WTC11 (cell line): ENCODE data around the gene GPR15LG. TPM values are rescaled to one million over a fixed set of nuclear protein-coding genes. Genes with fewer than 3 reads are reported as not detected.

Experiments used
- ATAC-seq: fragments of 200-7000 bp; cut with Tn5 transposase; 2 replicates; pipeline ENCODE4 v1.10.0; 2021; ENCODE audit warnings: mild to moderate bottlenecking, moderate library complexity
- CTCF ChIA-PET: fragments of 300-600 bp; sonication (Branson Sonifier 250); formaldehyde crosslinking; loops from one replicate; lab custom pipeline; 2021; ENCODE audit warnings: antibody characterized with exemption; lab: Charles Lee
- POLR2A ChIA-PET: fragments of 350-600 bp; sonication (Branson Sonifier 250); formaldehyde crosslinking; loops from one replicate; lab custom pipeline; 2021; ENCODE audit warnings: antibody characterized with exemption; lab: Charles Lee
- DNase-seq: peaks from one replicate; pipeline ENCODE4 v3.0.0; 2021; ENCODE audit warnings: low spot score
- H3K27ac Mint-ChIP-seq: 2 replicates; pipeline ENCODE4 v1.8.0; 2021; ENCODE audit warnings: mixed read lengths
- H3K27me3 Mint-ChIP-seq: 2 replicates; pipeline ENCODE4 v1.8.0; 2021; ENCODE audit warnings: low read depth, mild to moderate bottlenecking, moderate library complexity, mixed read lengths
- H3K36me3 Mint-ChIP-seq: 2 replicates; pipeline ENCODE4 v1.8.0; 2021; ENCODE audit warnings: mixed read lengths
- H3K4me1 Mint-ChIP-seq: 2 replicates; pipeline ENCODE4 v1.8.0; 2022; ENCODE audit warnings: mixed read lengths
- H3K4me3 Mint-ChIP-seq: 2 replicates; pipeline ENCODE4 v1.8.0; 2021; ENCODE audit warnings: mild to moderate bottlenecking, moderate library complexity, mixed read lengths
- H3K9me3 Mint-ChIP-seq: 2 replicates; pipeline ENCODE4 v1.8.0; 2021; ENCODE audit warnings: mixed read lengths
- ATF6 ChIP-seq: sonication (generic); formaldehyde crosslinking; IDR thresholded peaks from 2 replicates; pipeline ENCODE4 v1.8.1; 2023; ENCODE audit warnings: mild to moderate bottlenecking, missing genetic modification reagents
- CDX4 ChIP-seq: fragments of 250-450 bp; sonication (Bioruptor Pico); IDR thresholded peaks from 2 replicates; pipeline ENCODE4 v1.9.0; 2021; ENCODE audit warnings: moderate library complexity, mild to moderate bottlenecking, inconsistent platforms, borderline replicate concordance
- CTCF ChIP-seq: fragments of 200-600 bp; IDR thresholded peaks from 2 replicates; pipeline ENCODE4 v1.8.0; 2022; ENCODE audit warnings: antibody characterized with exemption
- E2F1 ChIP-seq: sonication (generic); formaldehyde crosslinking; IDR thresholded peaks from 2 replicates; pipeline ENCODE4 v1.8.0; 2022; ENCODE audit warnings: mild to moderate bottlenecking, missing genetic modification reagents
- EMX1 ChIP-seq: fragments of 250-450 bp; sonication (Bioruptor Pico); IDR thresholded peaks from 2 replicates; pipeline ENCODE4 v1.8.0; 2021; ENCODE audit warnings: mild to moderate bottlenecking
- ERG ChIP-seq: fragments of 250-450 bp; sonication (Bioruptor Pico); IDR thresholded peaks from 2 replicates; pipeline ENCODE4 v1.8.0; 2021; ENCODE audit warnings: mild to moderate bottlenecking
- ETV6 ChIP-seq: sonication (generic); formaldehyde crosslinking; IDR thresholded peaks from 2 replicates; pipeline ENCODE4 v1.8.1; 2022; ENCODE audit warnings: mild to moderate bottlenecking, missing genetic modification reagents
- GTF2I ChIP-seq: fragments of 250-450 bp; sonication (Bioruptor Pico); conservative IDR thresholded peaks from 2 replicates; pipeline ENCODE4 v1.4.0; 2021; ENCODE audit warnings: mild to moderate bottlenecking
- IRF2 ChIP-seq: sonication (generic); formaldehyde crosslinking; IDR thresholded peaks from 2 replicates; pipeline ENCODE4 v1.8.0; 2022; ENCODE audit warnings: low read depth, missing genetic modification reagents, borderline replicate concordance
- JUN ChIP-seq: sonication (generic); formaldehyde crosslinking; IDR thresholded peaks from 2 replicates; pipeline ENCODE4 v1.8.0; 2023; ENCODE audit warnings: mild to moderate bottlenecking, missing genetic modification reagents
- MLX ChIP-seq: sonication (generic); formaldehyde crosslinking; IDR thresholded peaks from 2 replicates; pipeline ENCODE4 v1.8.1; 2023; ENCODE audit warnings: mild to moderate bottlenecking, missing genetic modification reagents, moderate library complexity
- SP1 ChIP-seq: sonication (generic); formaldehyde crosslinking; conservative IDR thresholded peaks from 2 replicates; pipeline ENCODE4 v1.8.1; 2022; ENCODE audit warnings: missing genetic modification reagents
- TCF7 ChIP-seq: sonication (generic); formaldehyde crosslinking; IDR thresholded peaks from 2 replicates; pipeline ENCODE4 v1.8.0; 2022; ENCODE audit warnings: mild to moderate bottlenecking, low read depth, missing genetic modification reagents, moderate library complexity
- ZNF219 ChIP-seq: sonication (generic); formaldehyde crosslinking; IDR thresholded peaks from 2 replicates; pipeline ENCODE4 v1.8.0; 2023; ENCODE audit warnings: missing genetic modification reagents, mild to moderate bottlenecking, borderline replicate concordance
- ZNF396 ChIP-seq: fragments of 250-450 bp; sonication (Bioruptor Pico); IDR thresholded peaks from 2 replicates; pipeline ENCODE4 v1.8.0; 2021; ENCODE audit warnings: mild to moderate bottlenecking, moderate library complexity, borderline replicate concordance
- ZNF532 ChIP-seq: fragments of 250-450 bp; sonication (Bioruptor Pico); IDR thresholded peaks from 2 replicates; pipeline ENCODE4 v1.9.0; 2021; ENCODE audit warnings: mild to moderate bottlenecking, borderline replicate concordance
- ZSCAN18 ChIP-seq: fragments of 250-450 bp; sonication (Bioruptor Pico); IDR thresholded peaks from 2 replicates; pipeline ENCODE4 v2.1.2; 2022; ENCODE audit warnings: mild to moderate bottlenecking, moderate library complexity
- total RNA-seq: library from RNA; stranded (reverse); gene quantifications from 3 replicates; pipeline ENCODE4 v1.2.3, GENCODE V29; 2021

GPR15LG gene
- total RNA-seq, 1 experiment from 2014 or later: not detected

- TF ChIP-seq CDX4 (CRISPR knock-in tag): no peak
- TF ChIP-seq ZNF532: no peak
- TF ChIP-seq CTCF: no peak
- TF ChIP-seq ERG (CRISPR knock-in tag): no peak
- no peak for TF ChIP-seq ZNF219 (CRISPR knock-in tag)
- no peak for TF ChIP-seq ETV6 (CRISPR knock-in tag)
- TF ChIP-seq, all 79 proteins: peak for 0
Observed at GRCh38 chr10:84201244-84201606, 27.6 kb downstream of the GPR15LG start (continued).

- Mint-ChIP-seq H3K4me1 (no peaks in the 10 kb centered on the region), H3K4me3 (no peak overlapping the region), H3K9me3 (no peaks in the 10 kb centered on the region), H3K27ac (no peak overlapping the region), H3K27me3 (peaks cover 10% of the 10 kb centered on the region), H3K36me3 (no peaks in the 10 kb centered on the region)
- ChIA-PET CTCF (interaction anchor here (0.6 to 9.2 kb wide), 10 partner anchors 7 to 142 kb away, joined by 3 to 75 read pairs (median 6); partner anchors contain the start of genes CDHR1 and GHITM), POLR2A (interaction anchor here (0.6 kb wide), 1 partner anchor 175 kb away, joined by 4 read pairs; no protein-coding TSS in a partner anchor)
- no peak for DNase-seq
- ATAC-seq: no peak
- TF ChIP-seq ATF6 (CRISPR knock-in tag): no peak
- TF ChIP-seq ERG (CRISPR knock-in tag): no peak
- TF ChIP-seq E2F1: no peak
Observed at GRCh38 chr10:84201682-84202081, 28.1 kb downstream of the GPR15LG start.

GRCh38 chr10:84202349-84202748, 28.7 kb downstream of the GPR15LG start:
- Mint-ChIP-seq H3K27me3 (0 out of 2 replicates have a peak, but pooled peaks cover 4% of the 10 kb centered on the region), H3K4me1 (no peaks in the 10 kb centered on the region), H3K4me3 (no peak overlapping the region), H3K36me3 (no peaks in the 10 kb centered on the region), H3K27ac (no peak overlapping the region), H3K9me3 (no peaks in the 10 kb centered on the region)
- ChIA-PET CTCF (interaction anchor here (0.6 to 9.2 kb wide), 9 partner anchors 8 to 143 kb away, joined by 3 to 75 read pairs (median 4); partner anchors contain the start of genes CDHR1 and GHITM), POLR2A (no interaction called here)
- no peak for ATAC-seq
- no peak for DNase-seq
- no peak for TF ChIP-seq EMX1 (CRISPR knock-in tag)
- TF ChIP-seq ZNF396 (CRISPR knock-in tag): no peak
- TF ChIP-seq JUN (CRISPR knock-in tag): no peak
- TF ChIP-seq ZNF219 (CRISPR knock-in tag): no peak
- no peak for TF ChIP-seq IRF2
- TF ChIP-seq TCF7 (CRISPR knock-in tag): no peak
- no peak for TF ChIP-seq MLX (CRISPR knock-in tag)
- no peak for TF ChIP-seq ZSCAN18
- no peak for TF ChIP-seq GTF2I (CRISPR knock-in tag)
- no peak for TF ChIP-seq SP1 (CRISPR knock-in tag)
